Measurements from ENCODE around the gene CCDC127.

The CCDC127 gene

DNA sequence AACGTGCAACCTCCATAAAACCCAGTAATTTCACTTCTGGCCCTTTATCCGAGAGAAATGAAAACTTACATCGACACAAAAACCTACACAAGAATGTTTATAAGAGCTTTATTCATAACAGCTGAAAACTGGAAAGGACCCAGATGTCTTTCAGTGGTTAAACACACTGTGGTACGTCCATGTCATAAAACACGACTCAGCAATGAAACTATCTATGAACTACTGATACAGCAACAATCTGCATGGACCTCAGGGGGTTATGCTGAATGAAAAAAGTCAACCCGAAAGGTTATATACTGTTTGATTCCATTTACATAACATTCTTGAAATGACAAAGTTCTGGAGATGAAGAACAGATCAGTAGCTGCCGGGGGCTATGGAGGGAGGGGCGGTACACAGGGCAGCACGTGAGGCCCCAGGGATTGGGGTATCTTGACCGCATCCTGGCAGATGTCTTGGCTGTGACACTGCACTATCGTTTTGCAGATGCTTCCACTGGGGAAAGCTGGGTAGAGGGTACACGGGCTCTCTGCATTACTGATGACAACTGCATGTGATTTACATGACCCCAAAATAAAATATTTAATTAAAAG, 4.1 kb downstream of the CCDC127 start:
- Mint-ChIP-seq H3K4me3 (no peak overlapping the region), H3K9me3 (no peaks in the 10 kb centered on the region), H3K4me1 (peaks cover 42% of the 10 kb centered on the region), H3K36me3 (ENCODE audit: low read depth) (peaks cover 23% of the 10 kb centered on the region), H3K27ac (no peak overlapping the region), H3K27me3 (ENCODE audit: low read depth, poor library complexity) (no peaks in the 10 kb centered on the region)
- TF ChIP-seq, protein P1, sequence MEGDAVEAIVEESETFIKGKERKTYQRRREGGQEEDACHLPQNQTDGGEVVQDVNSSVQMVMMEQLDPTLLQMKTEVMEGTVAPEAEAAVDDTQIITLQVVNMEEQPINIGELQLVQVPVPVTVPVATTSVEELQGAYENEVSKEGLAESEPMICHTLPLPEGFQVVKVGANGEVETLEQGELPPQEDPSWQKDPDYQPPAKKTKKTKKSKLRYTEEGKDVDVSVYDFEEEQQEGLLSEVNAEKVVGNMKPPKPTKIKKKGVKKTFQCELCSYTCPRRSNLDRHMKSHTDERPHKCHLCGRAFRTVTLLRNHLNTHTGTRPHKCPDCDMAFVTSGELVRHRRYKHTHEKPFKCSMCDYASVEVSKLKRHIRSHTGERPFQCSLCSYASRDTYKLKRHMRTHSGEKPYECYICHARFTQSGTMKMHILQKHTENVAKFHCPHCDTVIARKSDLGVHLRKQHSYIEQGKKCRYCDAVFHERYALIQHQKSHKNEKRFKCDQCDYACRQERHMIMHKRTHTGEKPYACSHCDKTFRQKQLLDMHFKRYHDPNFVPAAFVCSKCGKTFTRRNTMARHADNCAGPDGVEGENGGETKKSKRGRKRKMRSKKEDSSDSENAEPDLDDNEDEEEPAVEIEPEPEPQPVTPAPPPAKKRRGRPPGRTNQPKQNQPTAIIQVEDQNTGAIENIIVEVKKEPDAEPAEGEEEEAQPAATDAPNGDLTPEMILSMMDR (IDR thresholded peaks at IDR 0.05): no peak
- DNase-seq: no peak

DNA sequence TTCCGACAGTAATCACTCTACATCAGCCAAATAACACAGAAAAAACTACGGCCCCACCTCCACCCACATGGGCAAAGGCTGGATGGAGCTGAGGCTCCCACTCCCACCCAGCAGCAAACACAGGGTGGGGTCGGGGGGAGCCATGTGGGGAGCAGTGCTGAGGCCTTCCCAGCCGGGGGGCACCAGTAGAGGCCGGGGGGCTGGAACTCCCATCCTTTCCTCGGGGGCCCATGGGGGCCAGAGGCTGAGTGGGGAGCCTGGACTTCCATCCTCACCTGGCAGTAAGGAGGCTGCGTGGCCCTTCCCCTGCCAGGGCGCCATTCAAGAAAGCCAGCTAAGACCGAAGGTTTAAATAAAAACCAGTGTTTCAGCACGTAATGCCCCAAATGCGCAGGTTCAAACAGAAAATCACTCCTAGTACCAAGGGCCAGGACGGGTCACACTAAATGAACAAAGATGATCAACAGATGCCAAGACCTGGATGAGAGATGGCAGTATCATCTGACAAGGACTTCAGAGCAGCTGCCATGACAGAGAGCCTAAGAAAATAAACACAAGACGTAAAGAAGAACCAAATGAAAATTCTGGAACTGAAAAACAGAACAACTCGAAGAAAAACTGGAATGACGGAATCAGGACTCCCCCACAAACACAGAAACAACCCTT, 9.4 kb downstream of the CCDC127 start:
- no peaks in the 10 kb centered on the region for H3K9me3 Mint-ChIP-seq
- TF ChIP-seq, protein P1 (IDR thresholded peaks at IDR 0.05): no peak
- peak overlapping the region; percentile 80 for H3K27ac Mint-ChIP-seq
- H3K4me3 Mint-ChIP-seq: no peak overlapping the region
- H3K27me3 Mint-ChIP-seq (ENCODE audit: low read depth, poor library complexity): no peaks in the 10 kb centered on the region
- DNase-seq: no peak
- peaks cover 36% of the 10 kb centered on the region for H3K4me1 Mint-ChIP-seq
- H3K36me3 Mint-ChIP-seq (ENCODE audit: low read depth): peaks cover 37% of the 10 kb centered on the region

DNA sequence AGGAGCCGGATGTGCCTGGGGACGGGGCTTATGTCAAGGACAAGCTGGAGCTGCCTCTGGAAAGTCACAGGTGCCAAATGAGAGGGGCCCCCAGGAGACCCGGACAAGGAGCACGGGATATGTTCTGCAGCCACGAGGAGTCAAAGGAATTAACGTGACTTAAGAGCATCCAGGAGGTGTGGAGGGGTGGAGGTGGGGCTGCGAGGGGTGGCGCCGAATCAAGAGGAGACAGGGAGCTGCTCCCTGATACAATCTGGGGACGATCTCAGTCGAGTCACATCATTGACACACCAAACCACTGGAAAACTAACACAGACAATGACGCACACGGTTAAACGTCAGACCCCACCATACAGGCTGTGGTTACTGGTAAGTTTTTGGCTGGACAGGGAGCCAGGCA, 10.4 kb downstream of the CCDC127 start:
- TF ChIP-seq, protein P1 (IDR thresholded peaks at IDR 0.05): no peak
- Mint-ChIP-seq H3K27me3 (ENCODE audit: low read depth, poor library complexity) (no peaks in the 10 kb centered on the region), H3K27ac (no peak overlapping the region), H3K9me3 (no peaks in the 10 kb centered on the region), H3K36me3 (ENCODE audit: low read depth) (peaks cover 39% of the 10 kb centered on the region), H3K4me3 (no peak overlapping the region), H3K4me1 (peaks cover 37% of the 10 kb centered on the region)
- DNase-seq: no peak

DNA sequence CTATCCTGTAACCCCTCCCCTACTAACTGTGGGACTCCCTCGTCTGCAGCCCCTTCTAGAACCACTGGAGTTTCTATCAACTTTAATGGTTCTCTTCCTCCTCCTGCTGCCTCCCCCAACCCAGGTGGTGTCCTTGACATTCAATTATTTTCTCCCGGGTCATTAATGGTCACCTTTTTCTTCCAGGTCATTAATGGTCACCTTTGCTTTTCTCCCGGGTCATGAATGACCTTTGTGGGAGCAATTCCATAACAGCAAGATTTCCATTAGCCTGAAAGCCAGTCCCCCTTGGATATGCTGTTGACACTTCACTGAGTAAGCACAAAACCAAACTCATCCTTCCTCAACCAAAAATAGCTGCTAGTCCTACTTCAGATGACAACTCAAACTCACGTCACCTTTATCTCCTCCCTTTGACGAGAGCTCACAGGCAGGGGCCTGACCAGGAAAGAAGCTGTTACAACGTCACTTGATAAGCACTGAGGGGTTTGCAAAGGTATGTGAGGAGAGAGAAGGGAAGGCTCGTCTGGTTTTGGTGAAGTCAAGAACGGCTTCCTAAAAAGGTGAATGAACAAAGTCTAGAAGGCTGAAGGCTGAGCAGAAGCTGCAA, 10.9 kb downstream of the CCDC127 start:
- DNase-seq: no peak
- peaks cover 43% of the 10 kb centered on the region for H3K4me1 Mint-ChIP-seq
- peak overlapping the region; percentile 10 for H3K27ac Mint-ChIP-seq
- peaks cover 41% of the 10 kb centered on the region for H3K36me3 Mint-ChIP-seq (ENCODE audit: low read depth)
- no peaks in the 10 kb centered on the region for H3K27me3 Mint-ChIP-seq (ENCODE audit: low read depth, poor library complexity)
- no peak overlapping the region for H3K4me3 Mint-ChIP-seq
- TF ChIP-seq, protein P1 (IDR thresholded peaks at IDR 0.05): no peak
- H3K9me3 Mint-ChIP-seq: no peaks in the 10 kb centered on the region

DNA sequence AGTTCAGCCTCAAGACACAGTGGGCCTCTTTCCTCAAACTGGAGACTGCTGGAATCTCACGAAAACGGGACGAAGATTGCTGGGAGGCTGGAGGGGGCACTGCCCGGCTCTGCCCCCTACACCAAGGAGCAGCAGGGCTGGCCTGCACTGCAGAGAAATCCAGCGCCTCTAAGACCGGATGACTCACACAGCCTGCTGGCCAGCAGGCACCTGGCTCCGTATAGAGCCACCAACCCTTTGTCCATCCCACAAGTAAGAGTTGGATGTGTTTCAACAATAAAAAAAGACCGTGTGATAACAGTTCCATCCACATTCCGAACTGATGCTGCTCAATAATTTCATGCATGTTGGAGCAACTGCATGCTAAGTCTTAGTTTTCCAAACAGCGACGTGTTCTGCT, 11.5 kb downstream of the CCDC127 start:
- DNase-seq: no peak
- TF ChIP-seq, protein P1 (IDR thresholded peaks at IDR 0.05): no peak
- Mint-ChIP-seq H3K36me3 (ENCODE audit: low read depth) (peaks cover 41% of the 10 kb centered on the region), H3K9me3 (no peaks in the 10 kb centered on the region), H3K27me3 (ENCODE audit: low read depth, poor library complexity) (no peaks in the 10 kb centered on the region), H3K4me3 (no peak overlapping the region), H3K4me1 (peaks cover 49% of the 10 kb centered on the region), H3K27ac (no peak overlapping the region)

Data from nephron progenitor cell (in vitro differentiated cells).